Measurements from ENCODE around the gene LOXHD1. TPM values are rescaled to one million over a fixed set of nuclear protein-coding genes. Genes with fewer than 3 reads are reported as not detected.

Gene LOXHD1
- total and polyA plus RNA-seq, 2 of the 13 experiments (the other 11 are each of a cell fraction or from before 2014, with no cell fraction given), result not detected

DNA sequence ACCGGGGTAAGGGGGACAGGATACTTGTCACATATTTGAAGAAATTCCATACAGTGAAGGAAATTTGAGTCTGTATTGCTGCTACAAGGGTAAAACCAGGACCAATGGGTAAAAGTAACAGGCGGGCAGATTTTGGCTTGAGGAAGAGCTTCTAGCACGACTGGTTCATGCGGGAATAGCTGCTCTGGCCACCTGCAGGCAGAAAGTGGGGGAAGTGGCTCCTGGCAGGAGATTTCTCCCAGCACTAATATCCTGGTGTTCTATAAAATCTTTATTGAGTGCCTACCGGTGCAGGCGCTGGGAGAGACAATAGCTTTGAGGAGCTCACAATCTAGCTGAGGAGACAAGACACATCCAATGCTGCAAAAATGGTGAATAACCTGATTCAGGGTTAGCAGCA is 198.5 kb downstream of the LOXHD1 start:
- Histone ChIP-seq H3K4me3 (replicated peaks in 1 of 3; ENCODE audit: insufficient read depth in 1 of 3, low read depth in 2 of 3, low read length in 3 of 3) (no peak overlapping the region), H3K9me3 (ENCODE audit: low read length) (no peaks in the 10 kb centered on the region), H3K9ac (ENCODE audit: insufficient read depth, low read depth, low read length) (no peak overlapping the region), H3K79me2 (ENCODE audit: insufficient read depth, low read length) (no peaks in the 10 kb centered on the region), H3K27me3 (ENCODE audit: control insufficient read depth in 1 of 2, insufficient read depth in 2 of 2, low read length in 2 of 2) (peaks cover 3 to 34% of the 10 kb centered on the region in 2 experiments), H3K27ac (ENCODE audit: extremely low read length, insufficient read depth, low read length) (no peak overlapping the region), H2AFZ (ENCODE audit: low read length) (no peak overlapping the region), H3K36me3 (replicated peaks in 1 of 2; ENCODE audit: control insufficient read depth in 1 of 2, insufficient read depth in 2 of 2, low read length in 2 of 2) (no peaks in the 10 kb centered on the region), H4K20me1 (ENCODE audit: insufficient read depth, low read length) (no peaks in the 10 kb centered on the region), H3K4me2 (ENCODE audit: low read depth, low read length) (no peak overlapping the region), H3K4me1 (ENCODE audit: insufficient read depth, low read length) (no peaks in the 10 kb centered on the region)
- no peak for DNase-seq (ENCODE audit: low spot score)
- ChIA-PET CTCF (ENCODE audit: low intra/inter-chr PET ratio, low total read pairs) (no interaction called here), POLR2A (no interaction called here)
- 0% methylated on average over 6 of the region's 6 CpGs for WGBS (ENCODE audit: low lambda C conversion rate)
- intact Hi-C loops (cut with micrococcal nuclease; ENCODE audit: unreplicated experiment) (no loop called here), in situ Hi-C loops (cut with HindIII; ENCODE audit: extremely low pct_ligation_motif_present, low pct_unique_long_range_greater_than_20kb) (no loop called here)
- TF ChIP-seq SETDB1 (CRISPR knock-in tag; IDR thresholded peaks at IDR 0.05; ENCODE audit: borderline replicate concordance) (no peak), ETV6 (CRISPR knock-in tag; conservative IDR thresholded peaks at IDR 0.05) (no peak), GATAD2A (CRISPR knock-in tag; IDR thresholded peaks at IDR 0.05) (no peak), ZNF460 (CRISPR knock-in tag; IDR thresholded peaks at IDR 0.05; ENCODE audit: borderline replicate concordance) (no peak), SOX6 (IDR thresholded peaks at IDR 0.05) (no peak), SOX6 (CRISPR knock-in tag; IDR thresholded peaks at IDR 0.05) (no peak)
- TF ChIP-seq, protein P1, sequence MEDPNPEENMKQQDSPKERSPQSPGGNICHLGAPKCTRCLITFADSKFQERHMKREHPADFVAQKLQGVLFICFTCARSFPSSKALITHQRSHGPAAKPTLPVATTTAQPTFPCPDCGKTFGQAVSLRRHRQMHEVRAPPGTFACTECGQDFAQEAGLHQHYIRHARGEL (CRISPR knock-in tag; IDR thresholded peaks at IDR 0.05), result no peak
- ATAC-seq, result no peak
- no TSS peak for BruUV-seq (replicated peaks)
- FAIRE-seq, result no peak

DNA sequence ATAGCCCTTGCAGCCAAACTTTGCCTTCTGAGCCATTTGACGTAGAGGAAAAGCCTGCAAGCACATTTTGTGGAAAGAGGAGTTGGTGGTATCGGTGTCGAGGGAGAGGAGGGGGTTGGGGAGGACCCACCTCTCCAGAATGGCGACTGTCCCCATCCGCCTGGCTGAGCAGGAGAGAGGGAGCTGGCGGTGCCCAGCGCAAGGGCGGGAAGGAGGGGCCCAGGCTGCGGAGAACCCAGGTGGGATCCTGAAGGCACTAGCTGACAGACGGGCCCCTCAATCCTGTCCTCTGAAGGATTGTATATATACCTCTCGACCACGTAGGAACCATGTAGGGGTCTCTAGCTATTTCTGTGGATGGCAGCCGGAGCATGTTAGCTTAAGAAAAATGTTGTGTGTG is 200.3 kb downstream of the LOXHD1 start:
- ChIA-PET POLR2A (no interaction called here), CTCF (ENCODE audit: low intra/inter-chr PET ratio, low total read pairs) (no interaction called here)
- H3K79me2 ChIP-seq (ENCODE audit: insufficient read depth, low read length), result no peaks in the 10 kb centered on the region
- no peak overlapping the region for H3K4me2 ChIP-seq (ENCODE audit: low read depth, low read length)
- no TSS peak for BruUV-seq (replicated peaks)
- no peaks in the 10 kb centered on the region for H3K9me3 ChIP-seq (ENCODE audit: low read length)
- FAIRE-seq (no peak), DNase-seq (ENCODE audit: low spot score) (no peak), ATAC-seq (no peak)
- no peaks in the 10 kb centered on the region for H4K20me1 ChIP-seq (ENCODE audit: insufficient read depth, low read length)
- in situ Hi-C loops (cut with HindIII; ENCODE audit: extremely low pct_ligation_motif_present, low pct_unique_long_range_greater_than_20kb) (no loop called here), intact Hi-C loops (cut with micrococcal nuclease; ENCODE audit: unreplicated experiment) (no loop called here)
- H3K9ac ChIP-seq (ENCODE audit: insufficient read depth, low read depth, low read length), result no peak overlapping the region
- 14% methylated on average over 10 of the region's 13 CpGs for WGBS (ENCODE audit: low lambda C conversion rate)
- TF ChIP-seq ZNF264 (CRISPR knock-in tag; IDR thresholded peaks at IDR 0.05), result no peak
- no peak for TF ChIP-seq HOXA9 (CRISPR knock-in tag; IDR thresholded peaks at IDR 0.05; ENCODE audit: borderline replicate concordance)
- no peak for TF ChIP-seq ZNF501 (CRISPR knock-in tag; IDR thresholded peaks at IDR 0.05)
- no peak for TF ChIP-seq ISL2 (CRISPR knock-in tag; IDR thresholded peaks at IDR 0.05)
- TF ChIP-seq, protein P2, sequence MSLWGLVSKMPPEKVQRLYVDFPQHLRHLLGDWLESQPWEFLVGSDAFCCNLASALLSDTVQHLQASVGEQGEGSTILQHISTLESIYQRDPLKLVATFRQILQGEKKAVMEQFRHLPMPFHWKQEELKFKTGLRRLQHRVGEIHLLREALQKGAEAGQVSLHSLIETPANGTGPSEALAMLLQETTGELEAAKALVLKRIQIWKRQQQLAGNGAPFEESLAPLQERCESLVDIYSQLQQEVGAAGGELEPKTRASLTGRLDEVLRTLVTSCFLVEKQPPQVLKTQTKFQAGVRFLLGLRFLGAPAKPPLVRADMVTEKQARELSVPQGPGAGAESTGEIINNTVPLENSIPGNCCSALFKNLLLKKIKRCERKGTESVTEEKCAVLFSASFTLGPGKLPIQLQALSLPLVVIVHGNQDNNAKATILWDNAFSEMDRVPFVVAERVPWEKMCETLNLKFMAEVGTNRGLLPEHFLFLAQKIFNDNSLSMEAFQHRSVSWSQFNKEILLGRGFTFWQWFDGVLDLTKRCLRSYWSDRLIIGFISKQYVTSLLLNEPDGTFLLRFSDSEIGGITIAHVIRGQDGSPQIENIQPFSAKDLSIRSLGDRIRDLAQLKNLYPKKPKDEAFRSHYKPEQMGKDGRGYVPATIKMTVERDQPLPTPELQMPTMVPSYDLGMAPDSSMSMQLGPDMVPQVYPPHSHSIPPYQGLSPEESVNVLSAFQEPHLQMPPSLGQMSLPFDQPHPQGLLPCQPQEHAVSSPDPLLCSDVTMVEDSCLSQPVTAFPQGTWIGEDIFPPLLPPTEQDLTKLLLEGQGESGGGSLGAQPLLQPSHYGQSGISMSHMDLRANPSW (CRISPR knock-in tag; IDR thresholded peaks at IDR 0.05; ENCODE audit: borderline replicate concordance), result no peak
- H3K27me3 ChIP-seq (ENCODE audit: control insufficient read depth in 1 of 2, insufficient read depth in 2 of 2, low read length in 2 of 2), result peaks cover 3 to 34% of the 10 kb centered on the region in 2 experiments
- H3K27ac ChIP-seq (ENCODE audit: extremely low read length, insufficient read depth, low read length), result no peak overlapping the region
- no peak overlapping the region for H3K4me3 ChIP-seq (replicated peaks in 1 of 3; ENCODE audit: insufficient read depth in 1 of 3, low read depth in 2 of 3, low read length in 3 of 3)
- no peaks in the 10 kb centered on the region for H3K36me3 ChIP-seq (replicated peaks in 1 of 2; ENCODE audit: control insufficient read depth in 1 of 2, insufficient read depth in 2 of 2, low read length in 2 of 2)
- no peaks in the 10 kb centered on the region for H3K4me1 ChIP-seq (ENCODE audit: insufficient read depth, low read length)
- no peak overlapping the region for H2AFZ ChIP-seq (ENCODE audit: low read length)
